Endothelial cell of umbilical vein (primary cell): ENCODE results near the gene ZNF557. TPM values are rescaled to one million over a fixed set of nuclear protein-coding genes. Genes with fewer than 3 reads are reported as not detected.
"Not testable (repeated sequence)": the region's sequence is repeated elsewhere in the genome, so short reads cannot be mapped to it uniquely, and the experiment has no call there.

Source experiments
- BruUV-seq: library from RNA; stranded (reverse); fragments of 400-500 nt; replicated peaks from 2 replicates; lab custom pipeline; 2021; lab: Mats Ljungman, UMichigan
- CTCF ChIA-PET: fragments of 300-600, 350-600 bp; sonication (Branson Sonifier 250); formaldehyde crosslinking; loops from one replicate; lab custom pipeline; 2021; ENCODE audit warnings: antibody characterized with exemption, inconsistent platforms; lab: Charles Lee
- POLR2A ChIA-PET: fragments of 300-600, 350-600 bp; sonication (Branson Sonifier 250); formaldehyde crosslinking; loops from one replicate; lab custom pipeline; 2021; ENCODE audit warnings: antibody characterized with exemption, inconsistent platforms; lab: Charles Lee
- DNase-seq: peaks from one replicate; pipeline ENCODE4 v3.0.0-alpha.2; 2011; ENCODE audit warnings: low read depth, low spot score
- FAIRE-seq: peaks from 2 replicates; lab custom pipeline; 2011; peaks lifted over from hg19 to GRCh38; lab: Jason Lieb, UNC
- H2AFZ ChIP-seq: 2 replicates; pipeline ENCODE4 v1.6.0; 2012; ENCODE audit warnings: low read depth, low read length, control low read depth, inconsistent platforms
- H3K27ac ChIP-seq: 2 replicates; pipeline ENCODE4 v1.5.1; 2011; ENCODE audit warnings: low read depth, mild to moderate bottlenecking, control low read depth, low read length, moderate library complexity; ENCODE audit not compliant: insufficient read depth
- H3K27me3 ChIP-seq, 2 experiments: 2 replicates each; pipeline versions ENCODE4 v1.6.0 to v1.6.1; 2011; ENCODE audit warnings: low read length in 2 of 2, mixed read lengths in 1 of 2; ENCODE audit not compliant: control insufficient read depth in 2 of 2, insufficient read depth in 2 of 2
- H3K36me3 ChIP-seq, 2 experiments: 2 replicates in 1 of 2; 3 replicates in 1 of 2; pipeline ENCODE4 v1.5.1; 2011; ENCODE audit warnings: low read length in 2 of 2, mild to moderate bottlenecking in 1 of 2, moderate library complexity in 1 of 2; ENCODE audit not compliant: control insufficient read depth in 2 of 2, insufficient read depth in 2 of 2; ENCODE audit errors: extremely low read depth in 1 of 2
- H3K4me1 ChIP-seq: 3 replicates; pipeline ENCODE4 v1.5.1; 2011; ENCODE audit warnings: mild to moderate bottlenecking, low read length; ENCODE audit not compliant: control insufficient read depth, insufficient read depth; ENCODE audit errors: extremely low read depth
- H3K4me2 ChIP-seq: 2 replicates; pipeline ENCODE4 v1.6.1; 2011; ENCODE audit warnings: low read length, control low read depth, mixed read lengths; ENCODE audit not compliant: insufficient read depth
- H3K4me3 ChIP-seq, 3 experiments: fragments of 200-600 bp in 1 of 3; sonication (generic), shearing (Covaris generic) in 1 of 3; replicated peaks in 1 of 3; 2 replicates each; pipeline ENCODE4 v1.5.1; 2011 to 2016; ENCODE audit warnings: control low read depth in 3 of 3, low read length in 3 of 3, mild to moderate bottlenecking in 2 of 3, inconsistent platforms in 1 of 3, low read depth in 1 of 3, moderate library complexity in 1 of 3; ENCODE audit not compliant: insufficient read depth in 1 of 3
- H3K79me2 ChIP-seq: 2 replicates; pipeline ENCODE4 v1.6.0; 2012; ENCODE audit warnings: low read length, inconsistent platforms; ENCODE audit not compliant: control insufficient read depth, insufficient read depth
- H3K9ac ChIP-seq: replicated peaks from 2 replicates; pipeline ENCODE3; 2011; ENCODE audit warnings: low read length, control low read depth; ENCODE audit not compliant: insufficient read depth; ENCODE audit errors: extremely low read depth
- H3K9me1 ChIP-seq: replicated peaks from 3 replicates; pipeline ENCODE4 v1.6.0; 2011; ENCODE audit warnings: mild to moderate bottlenecking, low read length; ENCODE audit not compliant: control insufficient read depth, insufficient read depth; ENCODE audit errors: extremely low read depth
- H3K9me3 ChIP-seq: replicated peaks from 2 replicates; pipeline ENCODE4 v1.5.1; 2012; ENCODE audit warnings: low read length, inconsistent platforms; ENCODE audit not compliant: control insufficient read depth, insufficient read depth
- H4K20me1 ChIP-seq: replicated peaks from 2 replicates; pipeline ENCODE3; 2011; ENCODE audit warnings: mild to moderate bottlenecking, low read length; ENCODE audit not compliant: control insufficient read depth, insufficient read depth; ENCODE audit errors: extremely low read depth
- dilution Hi-C: fragments of 300-500 bp; cut with MboI; formaldehyde crosslinking; loops from one replicate; pipeline ENCODE4 v1.15.0; 2019; ENCODE audit warnings: low sequenced_read_pairs; ENCODE audit not compliant: extremely low pct_ligation_motif_present
- intact Hi-C: fragments of 100-400 bp; cut with micrococcal nuclease; formaldehyde crosslinking; loops from one replicate; pipeline ENCODE4 v1.10.0; 2022
- polyA plus RNA-seq, 4 experiments: library from polyadenylated mRNA; depleted of rRNA in 3 of 4; stranded (reverse) in 3 of 4; unstranded in 1 of 4; fragments of >200 nt; gene quantifications; 2 replicates each; pipeline versions ENCODE4 v1.2.1 to v1.2.3, GENCODE V29; 2011 to 2012; ENCODE audit warnings: missing spikeins in 1 of 4
- total RNA-seq: library from RNA; stranded (reverse); gene quantifications from 2 replicates; pipeline ENCODE4 v1.2.3, GENCODE V29; 2021

Gene ZNF557
- total and polyA plus RNA-seq, 2 donors (not counting 3 experiments of a cell fraction or from before 2014, with no cell fraction given) = 1.9 to 8.0 TPM

DNA sequence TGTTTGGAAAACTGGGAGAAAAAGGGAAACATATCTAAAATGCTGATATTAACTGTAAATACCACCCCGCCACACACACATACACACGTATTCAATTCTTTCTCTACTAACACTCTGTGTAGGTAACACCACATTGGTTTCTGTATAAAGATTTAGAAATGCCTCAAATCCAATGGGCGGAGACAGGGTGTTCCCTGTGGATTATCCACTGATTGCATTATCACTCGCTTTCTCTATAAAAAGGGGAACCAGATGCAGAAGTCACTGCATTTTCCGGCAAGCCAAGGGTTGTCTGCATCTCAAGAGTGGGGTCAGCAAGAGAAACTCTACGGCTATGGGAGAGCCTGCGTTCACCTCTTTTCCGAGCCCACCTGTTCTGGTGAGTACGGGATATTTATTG lies 39.2 kb upstream of the ZNF557 start, which contains the start of gene MBD3L5:
Gene MBD3L5, plus strand, starts transcription at position 301 of the 400 bp plus-strand sequence. Its CDS starts 34 bp downstream, at position 335.
- dilution Hi-C loops, H3K27me3 ChIP-seq, H4K20me1 ChIP-seq, CTCF ChIA-PET, H3K9me1 ChIP-seq, intact Hi-C loops, DNase-seq, H3K36me3 ChIP-seq, H3K9ac ChIP-seq, H3K27ac ChIP-seq, H3K4me2 ChIP-seq, H3K9me3 ChIP-seq, H3K79me2 ChIP-seq, H2AFZ ChIP-seq, POLR2A ChIA-PET, BruUV-seq, FAIRE-seq, H3K4me3 ChIP-seq, H3K4me1 ChIP-seq: not testable (repeated sequence)

DNA sequence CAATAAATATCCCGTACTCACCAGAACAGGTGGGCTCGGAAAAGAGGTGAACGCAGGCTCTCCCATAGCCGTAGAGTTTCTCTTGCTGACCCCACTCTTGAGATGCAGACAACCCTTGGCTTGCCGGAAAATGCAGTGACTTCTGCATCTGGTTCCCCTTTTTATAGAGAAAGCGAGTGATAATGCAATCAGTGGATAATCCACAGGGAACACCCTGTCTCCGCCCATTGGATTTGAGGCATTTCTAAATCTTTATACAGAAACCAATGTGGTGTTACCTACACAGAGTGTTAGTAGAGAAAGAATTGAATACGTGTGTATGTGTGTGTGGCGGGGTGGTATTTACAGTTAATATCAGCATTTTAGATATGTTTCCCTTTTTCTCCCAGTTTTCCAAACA lies 29.4 kb upstream of the ZNF557 start, which contains the start of gene MBD3L4:
Gene MBD3L4, minus strand, starts transcription at position 101 of the 400 bp plus-strand sequence. Its CDS starts 35 bp downstream, at position 66.
- intact Hi-C loops, POLR2A ChIA-PET, H3K9ac ChIP-seq, BruUV-seq, H3K4me3 ChIP-seq, H3K27me3 ChIP-seq, H3K36me3 ChIP-seq, CTCF ChIA-PET, H4K20me1 ChIP-seq, dilution Hi-C loops, DNase-seq, FAIRE-seq, H3K4me2 ChIP-seq, H3K27ac ChIP-seq, H3K9me3 ChIP-seq, H3K4me1 ChIP-seq, H2AFZ ChIP-seq, H3K79me2 ChIP-seq, H3K9me1 ChIP-seq: not testable (repeated sequence)

DNA sequence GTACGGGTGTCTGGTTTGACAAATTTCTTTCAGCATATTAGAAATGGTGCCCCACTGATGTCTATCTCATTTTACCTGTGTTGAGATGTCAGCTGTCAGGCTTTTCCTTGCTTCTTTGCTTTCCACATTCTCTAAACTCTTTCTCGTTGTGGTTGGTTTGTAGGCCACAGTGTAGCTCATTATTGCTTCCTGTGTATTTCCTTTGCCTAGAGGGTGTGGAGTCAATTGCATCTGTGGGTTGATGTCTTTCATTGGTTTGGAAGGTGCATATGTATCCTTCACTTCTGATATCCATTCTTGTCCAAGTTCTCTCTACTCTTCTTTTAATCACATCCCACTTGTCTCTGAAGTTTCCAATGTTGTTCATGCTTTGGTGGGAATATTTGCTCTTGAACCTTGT lies 27.9 kb upstream of the ZNF557 start:
- H3K4me2 ChIP-seq, CTCF ChIA-PET, DNase-seq, H4K20me1 ChIP-seq, H3K9me1 ChIP-seq, H3K9me3 ChIP-seq, dilution Hi-C loops, H2AFZ ChIP-seq, H3K4me3 ChIP-seq, H3K79me2 ChIP-seq, H3K4me1 ChIP-seq, BruUV-seq, POLR2A ChIA-PET, H3K27me3 ChIP-seq, FAIRE-seq, H3K9ac ChIP-seq, H3K36me3 ChIP-seq, H3K27ac ChIP-seq, intact Hi-C loops: not testable (repeated sequence)

DNA sequence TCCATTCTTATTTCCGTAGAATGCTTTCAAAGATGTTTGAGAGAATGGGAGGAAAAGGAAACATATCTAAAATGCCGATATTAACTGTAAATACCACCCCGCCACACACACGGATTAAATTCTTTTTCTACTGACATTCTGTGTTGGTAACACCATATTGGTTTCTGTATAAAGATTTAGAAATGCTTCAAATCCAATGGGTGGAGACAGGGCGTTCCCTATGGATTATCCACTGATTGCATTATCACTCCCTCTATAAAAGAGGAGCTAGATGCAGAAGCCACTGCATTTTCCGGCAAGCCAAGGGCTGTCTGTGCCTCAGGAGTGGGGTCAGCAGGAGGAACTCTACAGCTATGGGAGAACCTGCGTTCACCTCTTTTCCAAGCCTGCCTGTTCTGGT lies 20.5 kb upstream of the ZNF557 start, which contains the start of gene MBD3L2:
Gene MBD3L2, plus strand, starts transcription at position 301 of the 400 bp plus-strand sequence. Its CDS starts 53 bp downstream, at position 354.
- H3K9me3 ChIP-seq, dilution Hi-C loops, H4K20me1 ChIP-seq, H3K27me3 ChIP-seq, H3K36me3 ChIP-seq, H3K4me2 ChIP-seq, H3K4me1 ChIP-seq, POLR2A ChIA-PET, CTCF ChIA-PET, H3K27ac ChIP-seq, intact Hi-C loops, FAIRE-seq, BruUV-seq, H3K79me2 ChIP-seq, H3K9ac ChIP-seq, H3K9me1 ChIP-seq, DNase-seq, H2AFZ ChIP-seq, H3K4me3 ChIP-seq: not testable (repeated sequence)
